Measurements from ENCODE around the gene PAM16. TPM values are rescaled to one million over a fixed set of nuclear protein-coding genes. Genes with fewer than 3 reads are reported as not detected.
A peak's percentile ranks its signal among the peaks of the same experiment; 100 is the strongest.

The PAM16 gene
- total RNA-seq, 1 donor from 2014 or later: 106 TPM

- Mint-ChIP-seq H3K9me3 (peaks cover 4% of the 10 kb centered on the region), H3K27me3 (ENCODE audit: insufficient read depth) (peaks cover 6% of the 10 kb centered on the region), H3K36me3 (ENCODE audit: low read depth) (peaks cover 18% of the 10 kb centered on the region), H3K4me1 (ENCODE audit: low read depth) (peaks cover 22% of the 10 kb centered on the region), H3K4me3 (peak overlapping the region; percentile 96), H3K27ac (peak overlapping the region; percentile 96)
- peak; percentile 97 for DNase-seq (ENCODE audit: low spot score)
- intact Hi-C loops (cut with micrococcal nuclease): loop anchor here (1.0 to 5.0 kb wide), 7 partner anchors 8 to 345 kb away; partner anchors contain the start of genes ADCY9, HMOX2 and PAM16
Measured at GRCh38 chr16:4307215-4308037, 43.7 kb downstream of the PAM16 start.

GRCh38 chr16:4306470-4307214, 44.5 kb downstream of the PAM16 start:
- H3K4me3 Mint-ChIP-seq: peak overlapping the region; percentile 96
- peaks cover 4% of the 10 kb centered on the region for H3K9me3 Mint-ChIP-seq
- peak overlapping the region; percentile 96 for H3K27ac Mint-ChIP-seq
- DNase-seq (ENCODE audit: low spot score): no peak
- H3K4me1 Mint-ChIP-seq (ENCODE audit: low read depth): peaks cover 22% of the 10 kb centered on the region
- intact Hi-C loops (cut with micrococcal nuclease): loop anchor here (1.0 to 5.0 kb wide), 7 partner anchors 9 to 344 kb away; partner anchors contain the start of genes ADCY9, HMOX2 and PAM16
- H3K27me3 Mint-ChIP-seq (ENCODE audit: insufficient read depth): peaks cover 6% of the 10 kb centered on the region
- peaks cover 18% of the 10 kb centered on the region for H3K36me3 Mint-ChIP-seq (ENCODE audit: low read depth)

GRCh38 chr16:4303973-4304372, 47.1 kb downstream of the PAM16 start:
- DNase-seq (ENCODE audit: low spot score): no peak
- peaks cover 17% of the 10 kb centered on the region for H3K4me1 Mint-ChIP-seq (ENCODE audit: low read depth)
- H3K36me3 Mint-ChIP-seq (ENCODE audit: low read depth): peaks cover 18% of the 10 kb centered on the region
- no peaks in the 10 kb centered on the region for H3K27me3 Mint-ChIP-seq (ENCODE audit: insufficient read depth)
- no peak overlapping the region for H3K27ac Mint-ChIP-seq
- no peak overlapping the region for H3K4me3 Mint-ChIP-seq
- H3K9me3 Mint-ChIP-seq: peaks cover 4% of the 10 kb centered on the region
- intact Hi-C loops (cut with micrococcal nuclease): no loop called here

- no peak for DNase-seq (ENCODE audit: low spot score)
- no peaks in the 10 kb centered on the region for H3K27me3 Mint-ChIP-seq (ENCODE audit: insufficient read depth)
- H3K9me3 Mint-ChIP-seq: peaks cover under 1% of the 10 kb centered on the region
- no peak overlapping the region for H3K27ac Mint-ChIP-seq
- H3K36me3 Mint-ChIP-seq (ENCODE audit: low read depth): peaks cover 14% of the 10 kb centered on the region
- intact Hi-C loops (cut with micrococcal nuclease): no loop called here
- H3K4me1 Mint-ChIP-seq (ENCODE audit: low read depth): peaks cover 11% of the 10 kb centered on the region
- H3K4me3 Mint-ChIP-seq: no peak overlapping the region
Measured at GRCh38 chr16:4301968-4302367, 49.2 kb downstream of the PAM16 start.

GRCh38 chr16:4301177-4301576, 49.9 kb downstream of the PAM16 start:
- Mint-ChIP-seq H3K4me1 (ENCODE audit: low read depth) (peaks cover 3% of the 10 kb centered on the region), H3K36me3 (ENCODE audit: low read depth) (peaks cover 10% of the 10 kb centered on the region), H3K4me3 (no peak overlapping the region), H3K27me3 (ENCODE audit: insufficient read depth) (no peaks in the 10 kb centered on the region), H3K9me3 (no peaks in the 10 kb centered on the region), H3K27ac (no peak overlapping the region)
- no peak for DNase-seq (ENCODE audit: low spot score)
- intact Hi-C loops (cut with micrococcal nuclease): no loop called here

GRCh38 chr16:4298761-4299522, 52.2 kb downstream of the PAM16 start:
- no peaks in the 10 kb centered on the region for H3K4me1 Mint-ChIP-seq (ENCODE audit: low read depth)
- peaks cover 1% of the 10 kb centered on the region for H3K36me3 Mint-ChIP-seq (ENCODE audit: low read depth)
- DNase-seq (ENCODE audit: low spot score): no peak
- intact Hi-C loops (cut with micrococcal nuclease): no loop called here
- H3K4me3 Mint-ChIP-seq: no peak overlapping the region
- no peaks in the 10 kb centered on the region for H3K27me3 Mint-ChIP-seq (ENCODE audit: insufficient read depth)
- no peak overlapping the region for H3K27ac Mint-ChIP-seq
- H3K9me3 Mint-ChIP-seq: no peaks in the 10 kb centered on the region

- Mint-ChIP-seq H3K9me3 (no peaks in the 10 kb centered on the region), H3K36me3 (ENCODE audit: low read depth) (no peaks in the 10 kb centered on the region), H3K4me3 (no peak overlapping the region), H3K27ac (no peak overlapping the region), H3K27me3 (ENCODE audit: insufficient read depth) (peaks cover 2% of the 10 kb centered on the region), H3K4me1 (ENCODE audit: low read depth) (no peaks in the 10 kb centered on the region)
- intact Hi-C loops (cut with micrococcal nuclease): no loop called here
- DNase-seq (ENCODE audit: low spot score): no peak
Measured at GRCh38 chr16:4297480-4297879, 53.6 kb downstream of the PAM16 start.

- Mint-ChIP-seq H3K27me3 (ENCODE audit: insufficient read depth) (peaks cover 2% of the 10 kb centered on the region), H3K36me3 (ENCODE audit: low read depth) (no peaks in the 10 kb centered on the region), H3K9me3 (no peaks in the 10 kb centered on the region), H3K4me1 (ENCODE audit: low read depth) (no peaks in the 10 kb centered on the region), H3K4me3 (no peak overlapping the region), H3K27ac (no peak overlapping the region)
- intact Hi-C loops (cut with micrococcal nuclease): no loop called here
- no peak for DNase-seq (ENCODE audit: low spot score)
Measured at GRCh38 chr16:4295581-4295980, 55.5 kb downstream of the PAM16 start.

GRCh38 chr16:4293822-4294457, 57.2 kb downstream of the PAM16 start:
- Mint-ChIP-seq H3K27me3 (ENCODE audit: insufficient read depth) (peaks cover 2% of the 10 kb centered on the region), H3K4me1 (ENCODE audit: low read depth) (no peaks in the 10 kb centered on the region), H3K9me3 (no peaks in the 10 kb centered on the region), H3K36me3 (ENCODE audit: low read depth) (no peaks in the 10 kb centered on the region), H3K27ac (no peak overlapping the region), H3K4me3 (no peak overlapping the region)
- no peak for DNase-seq (ENCODE audit: low spot score)
- intact Hi-C loops (cut with micrococcal nuclease): no loop called here

GRCh38 chr16:4293181-4293716, 57.9 kb downstream of the PAM16 start:
- intact Hi-C loops (cut with micrococcal nuclease): no loop called here
- Mint-ChIP-seq H3K27me3 (ENCODE audit: insufficient read depth) (peaks cover 2% of the 10 kb centered on the region), H3K4me3 (no peak overlapping the region), H3K36me3 (ENCODE audit: low read depth) (no peaks in the 10 kb centered on the region), H3K9me3 (no peaks in the 10 kb centered on the region), H3K27ac (no peak overlapping the region), H3K4me1 (ENCODE audit: low read depth) (peaks cover 5% of the 10 kb centered on the region)
- no peak for DNase-seq (ENCODE audit: low spot score)

- no peaks in the 10 kb centered on the region for H3K36me3 Mint-ChIP-seq (ENCODE audit: low read depth)
- H3K27ac Mint-ChIP-seq: no peak overlapping the region
- H3K9me3 Mint-ChIP-seq: no peaks in the 10 kb centered on the region
- no peak overlapping the region for H3K4me3 Mint-ChIP-seq
- no peak for DNase-seq (ENCODE audit: low spot score)
- peaks cover 11% of the 10 kb centered on the region for H3K4me1 Mint-ChIP-seq (ENCODE audit: low read depth)
- H3K27me3 Mint-ChIP-seq (ENCODE audit: insufficient read depth): peaks cover 2% of the 10 kb centered on the region
- intact Hi-C loops (cut with micrococcal nuclease): no loop called here
Measured at GRCh38 chr16:4291699-4292098, 59.4 kb downstream of the PAM16 start.

Data from activated T-helper 1 cell treated with anti-CD3 and anti-CD28 coated beads, Interleukin-12 subunit alpha, Interleukin-12 subunit beta, Interleukin-2, Interleukin-4 antibody, amounts not matched to agents 30 ng/mL and 10 ng/mL and 1 ng/mL, durations not matched to agents 14 hours and 24 hours and 36 hours (primary cell).